Coronary artery (tissue), 2 donors: ENCODE measurements around the gene CGB7.
"Not testable (repeated sequence)": the region's sequence is repeated elsewhere in the genome, so short reads cannot be mapped to it uniquely, and the experiment has no call there.

ENCODE experiments used
- DNase-seq: peaks from one replicate; pipeline ENCODE4 v3.0.0-alpha.2; 2017; ENCODE audit warnings: low spot score
- H3K27ac ChIP-seq, 2 donors: fragments of 200-600 bp; sonication (generic); one replicate each; pipeline ENCODE4 v1.5.1; 2016 to 2019
- H3K4me3 ChIP-seq: fragments of 200-600 bp; sonication (generic); 2 replicates; pipeline ENCODE4 v1.5.1; 2016; ENCODE audit warnings: mild to moderate bottlenecking, moderate library complexity
- CTCF ChIP-seq: fragments of 200-600 bp; sonication (generic); IDR thresholded peaks from one replicate; pipeline ENCODE4 v1.5.1; 2019; ENCODE audit warnings: antibody characterized with exemption

CGB7 gene

GRCh38 chr19:49064768-49065611, 7.4 kb upstream of the CGB7 start, which contains the start of gene NTF4:
Gene NTF4 (minus strand): TSS chr19:49064818. CDS start chr19:49061997, 2,821 bp downstream.
- Histone ChIP-seq H3K4me3 (peak within 1 kb of the TSS; percentile 55), H3K27ac (no peak within 1 kb of the TSS)
- TF ChIP-seq CTCF, result no peak
- DNase-seq, result no peak

- Histone ChIP-seq H3K4me3 (no peak overlapping the region), H3K27ac (no peak overlapping the region)
- no peak for TF ChIP-seq CTCF
- DNase-seq, result no peak
Observed at GRCh38 chr19:49064029-49064629, 6.6 kb upstream of the CGB7 start.

- no peak for DNase-seq
- TF ChIP-seq CTCF, result no peak
- Histone ChIP-seq H3K4me3 (no peak overlapping the region), H3K27ac (no peak overlapping the region)
Observed at GRCh38 chr19:49061445-49061844, 3.9 kb upstream of the CGB7 start.

- DNase-seq, result no peak
- Histone ChIP-seq H3K4me3 (no peak overlapping the region), H3K27ac (no peak overlapping the region)
- TF ChIP-seq CTCF, result no peak
Observed at GRCh38 chr19:49061000-49061399, 3.5 kb upstream of the CGB7 start.

GRCh38 chr19:49059053-49059452, 1.5 kb upstream of the CGB7 start:
- DNase-seq, result no peak
- H3K27ac ChIP-seq, result no peak overlapping the region

GRCh38 chr19:49058562-49058961, 1.0 kb upstream of the CGB7 start:
- TF ChIP-seq CTCF, result no peak
- no peak for DNase-seq
- Histone ChIP-seq H3K27ac (no peak overlapping the region), H3K4me3 (no peak overlapping the region)

More at GRCh38 chr19:49059053-49059452, 1.5 kb upstream of the CGB7 start:
- H3K4me3 ChIP-seq, result no peak overlapping the region
- no peak for TF ChIP-seq CTCF

- H3K27ac ChIP-seq, DNase-seq: not testable (repeated sequence)
- peak overlapping the region; percentile 83 for H3K4me3 ChIP-seq
Observed at GRCh38 chr19:49056902-49057596, 500 bp downstream of the CGB7 start.
